Measurements from ENCODE around the gene EVI2A. TPM values are rescaled to one million over a fixed set of nuclear protein-coding genes. Genes with fewer than 3 reads are reported as not detected.

The EVI2A gene
- polyA plus RNA-seq, 1 experiment = 1.2 TPM

GRCh38 chr17:31309556-31309955 is 11.9 kb downstream of the EVI2A start:
- CTCF ChIA-PET = no interaction called here
- Histone ChIP-seq H3K27me3 (ENCODE audit: control insufficient read depth, insufficient read depth, low read length) (no peaks in the 10 kb centered on the region), H3K9me3 (ENCODE audit: control insufficient read depth, insufficient read depth, low read length) (no peaks in the 10 kb centered on the region), H3K4me3 (ENCODE audit: low read depth, low read length) (no peak overlapping the region), H3K27ac (ENCODE audit: low read depth, low read length) (no peak overlapping the region)
- POLR2A ChIA-PET = no interaction called here
- no peak for DNase-seq (ENCODE audit: low read depth, low spot score)
- no peak for TF ChIP-seq CTCF (IDR thresholded peaks at IDR 0.05; ENCODE audit: low read depth, low read length)

- ChIA-PET POLR2A (no interaction called here), CTCF (no interaction called here)
- Histone ChIP-seq H3K4me3 (ENCODE audit: low read depth, low read length) (no peak overlapping the region), H3K27ac (ENCODE audit: low read depth, low read length) (no peak overlapping the region), H3K27me3 (ENCODE audit: control insufficient read depth, insufficient read depth, low read length) (no peaks in the 10 kb centered on the region), H3K9me3 (ENCODE audit: control insufficient read depth, insufficient read depth, low read length) (no peaks in the 10 kb centered on the region)
- no peak for DNase-seq (ENCODE audit: low read depth, low spot score)
- no peak for TF ChIP-seq CTCF (IDR thresholded peaks at IDR 0.05; ENCODE audit: low read depth, low read length)
Observed at GRCh38 chr17:31308372-31309334, 12.8 kb downstream of the EVI2A start.

- ChIA-PET CTCF (no interaction called here), POLR2A (no interaction called here)
- no peaks in the 10 kb centered on the region for H3K27me3 ChIP-seq (ENCODE audit: control insufficient read depth, insufficient read depth, low read length)
- H3K9me3 ChIP-seq (ENCODE audit: control insufficient read depth, insufficient read depth, low read length) = no peaks in the 10 kb centered on the region
- no peak for DNase-seq (ENCODE audit: low read depth, low spot score)
- no peak overlapping the region for H3K4me3 ChIP-seq (ENCODE audit: low read depth, low read length)
- H3K27ac ChIP-seq (ENCODE audit: low read depth, low read length) = no peak overlapping the region
- TF ChIP-seq CTCF (IDR thresholded peaks at IDR 0.05; ENCODE audit: low read depth, low read length) = no peak
Observed at GRCh38 chr17:31307640-31308039, 13.8 kb downstream of the EVI2A start.

GRCh38 chr17:31299624-31300023 is 21.8 kb downstream of the EVI2A start:
- no peak for TF ChIP-seq CTCF (IDR thresholded peaks at IDR 0.05; ENCODE audit: low read depth, low read length)
- Histone ChIP-seq H3K4me3 (ENCODE audit: low read depth, low read length) (no peak overlapping the region), H3K27ac (ENCODE audit: low read depth, low read length) (no peak overlapping the region), H3K9me3 (ENCODE audit: control insufficient read depth, insufficient read depth, low read length) (no peaks in the 10 kb centered on the region), H3K27me3 (ENCODE audit: control insufficient read depth, insufficient read depth, low read length) (no peaks in the 10 kb centered on the region)
- CTCF ChIA-PET = no interaction called here
- POLR2A ChIA-PET = no interaction called here
- DNase-seq (ENCODE audit: low read depth, low spot score) = no peak

- Histone ChIP-seq H3K27ac (ENCODE audit: low read depth, low read length) (no peak within 1 kb of the TSS), H3K4me3 (ENCODE audit: low read depth, low read length) (no peak within 1 kb of the TSS), H3K9me3 (ENCODE audit: control insufficient read depth, insufficient read depth, low read length) (no peaks in the 10 kb centered on the region), H3K27me3 (ENCODE audit: control insufficient read depth, insufficient read depth, low read length) (no peaks in the 10 kb centered on the region)
- TF ChIP-seq CTCF (IDR thresholded peaks at IDR 0.05; ENCODE audit: low read depth, low read length) = no peak
- DNase-seq (ENCODE audit: low read depth, low spot score) = no peak
- ChIA-PET POLR2A (no interaction called here), CTCF (no interaction called here)
Observed at GRCh38 chr17:31297090-31297489, 24.3 kb downstream of the EVI2A start, which contains the start of gene OMG. Gene OMG (minus strand): TSS chr17:31297239. CDS start chr17:31296331, 908 bp downstream.

Measured in AG04450 (cell line).